Mucosa of stomach (tissue), 1 donor: ENCODE results near the gene LFNG.
A peak's percentile ranks its signal among the peaks of the same experiment; 100 is the strongest.
"Not testable (repeated sequence)": the region's sequence is repeated elsewhere in the genome, so short reads cannot be mapped to it uniquely, and the experiment has no call there.

ENCODE experiments used
- H3K27me3 ChIP-seq: one replicate; pipeline ENCODE4 v1.7.0; 2013; ENCODE audit warnings: mild to moderate bottlenecking, low read length; ENCODE audit not compliant: control insufficient read depth, insufficient read depth
- H3K36me3 ChIP-seq: one replicate; pipeline ENCODE4 v1.7.0; 2013; ENCODE audit warnings: low read length; ENCODE audit not compliant: control insufficient read depth, insufficient read depth
- H3K4me1 ChIP-seq: one replicate; pipeline ENCODE4 v1.7.0; 2013; ENCODE audit warnings: mild to moderate bottlenecking, low read length; ENCODE audit not compliant: control insufficient read depth, insufficient read depth
- H3K4me3 ChIP-seq: one replicate; pipeline ENCODE4 v1.7.0; 2013; ENCODE audit warnings: low read length
- H3K9ac ChIP-seq: one replicate; pipeline ENCODE4 v1.7.0; 2013; ENCODE audit warnings: mild to moderate bottlenecking, low read length, moderate library complexity
- H3K9me3 ChIP-seq: one replicate; pipeline ENCODE4 v1.7.0; 2013; ENCODE audit warnings: mild to moderate bottlenecking, low read length, moderate library complexity; ENCODE audit not compliant: control insufficient read depth
- donor health status: Pancreatic carcinoma.

Gene LFNG

DNA sequence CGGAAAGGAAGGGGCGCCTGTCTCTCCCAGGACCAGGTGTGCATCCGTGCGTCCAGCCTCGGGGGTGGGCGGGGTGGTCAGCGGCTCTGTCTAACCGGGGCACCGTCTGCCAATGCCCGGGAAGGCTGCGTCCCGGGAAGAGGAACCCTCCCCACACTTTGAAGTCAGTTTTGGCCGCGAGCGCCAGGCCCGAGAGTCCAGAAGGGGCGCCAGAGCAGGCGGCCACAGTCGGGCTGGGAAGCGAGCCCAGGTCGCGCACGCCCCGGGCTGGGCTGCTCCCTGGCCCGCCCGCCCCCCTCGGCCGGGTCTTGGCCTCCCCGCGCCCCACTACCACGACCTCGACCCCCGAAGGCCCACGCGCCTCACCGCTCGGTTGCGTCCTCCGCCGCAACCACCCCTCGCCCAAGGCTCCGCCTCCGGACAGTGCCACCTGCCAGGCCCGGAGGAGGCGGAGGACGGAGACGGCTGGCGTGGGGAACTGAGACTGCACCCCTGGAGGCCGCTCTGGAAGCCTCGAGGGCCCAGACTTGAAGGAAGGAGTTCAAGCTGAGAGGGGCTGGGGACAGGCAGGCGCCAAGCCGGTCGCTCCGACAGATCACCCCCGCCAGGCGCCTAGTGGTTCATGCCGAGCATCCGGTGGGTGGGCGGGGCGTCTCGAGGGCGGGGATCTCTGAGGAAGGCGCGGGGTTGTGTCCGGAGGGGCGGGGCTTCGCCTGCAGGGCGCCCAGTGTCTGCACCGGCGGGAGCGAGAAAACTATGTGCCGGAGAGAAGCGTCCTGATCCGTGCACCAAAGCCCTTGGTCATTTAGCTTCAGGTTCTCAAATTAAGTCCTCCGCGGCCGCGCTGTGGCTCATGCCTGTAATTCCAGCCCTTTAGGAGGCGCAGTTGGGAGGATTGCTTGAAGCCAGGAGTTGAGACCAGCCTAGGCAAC is 35.8 kb downstream of the LFNG start, which contains the start of gene BRAT1:
Gene BRAT1 (minus strand): TSS at position 404 of the 932 bp plus-strand sequence. CDS start 1,093 bp downstream, outside the sequence.
- Histone ChIP-seq H3K9me3 (no peaks in the 10 kb centered on the region), H3K27me3 (no peaks in the 10 kb centered on the region), H3K4me3 (peak within 1 kb of the TSS; percentile 63), H3K36me3 (no peaks in the 10 kb centered on the region), H3K9ac (peak within 1 kb of the TSS; percentile 84), H3K4me1 (peaks cover 27% of the 10 kb centered on the region)

GRCh38 chr7:2558629-2559282 is 39.2 kb downstream of the LFNG start, which contains the start of gene IQCE:
Gene IQCE (plus strand): TSS chr7:2558979. CDS start chr7:2559182, 203 bp downstream.
- Histone ChIP-seq H3K9ac (peak within 1 kb of the TSS; percentile 73), H3K36me3 (no peaks in the 10 kb centered on the region), H3K9me3 (no peaks in the 10 kb centered on the region), H3K27me3 (no peaks in the 10 kb centered on the region), H3K4me1 (peaks cover 27% of the 10 kb centered on the region), H3K4me3 (peak within 1 kb of the TSS; percentile 56)

DNA sequence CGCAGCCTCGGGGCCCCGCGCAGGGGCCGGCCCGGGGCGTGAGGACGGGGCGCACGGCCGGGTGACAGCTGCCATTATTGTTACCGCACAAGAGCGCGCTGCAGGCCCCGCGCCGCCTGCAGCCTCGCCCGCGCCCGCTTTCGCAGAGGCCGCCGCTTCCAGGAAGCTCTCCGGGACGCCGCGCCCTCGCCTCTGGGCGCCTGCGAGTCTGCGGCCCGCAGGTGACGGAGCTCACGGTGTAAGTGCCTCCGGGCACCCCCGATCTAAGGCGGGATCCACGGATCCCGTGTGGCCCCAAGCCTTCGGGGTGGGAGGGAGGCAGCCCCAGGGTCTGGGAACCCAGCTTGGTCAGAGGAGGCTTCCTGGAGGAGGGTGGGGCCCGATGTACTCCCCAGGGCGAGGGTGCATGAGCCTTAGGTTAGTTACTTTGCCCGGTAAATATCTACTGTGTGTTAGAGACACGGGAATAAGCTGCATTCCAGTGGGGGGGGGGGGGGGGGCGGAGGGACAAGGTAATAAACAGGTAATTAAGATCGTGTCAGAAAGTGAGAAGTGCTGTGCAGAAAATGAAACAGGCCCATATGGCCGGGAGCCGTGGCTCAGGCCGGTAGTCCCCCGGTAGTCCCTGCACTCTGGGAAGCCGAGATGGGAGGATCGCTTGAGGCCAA is 39.8 kb downstream of the LFNG start:
- Histone ChIP-seq H3K9ac (peak overlapping the region; percentile 73), H3K36me3 (no peaks in the 10 kb centered on the region), H3K27me3 (no peaks in the 10 kb centered on the region), H3K4me1 (peaks cover 20% of the 10 kb centered on the region), H3K9me3 (no peaks in the 10 kb centered on the region), H3K4me3 (peak overlapping the region; percentile 56)

- not testable (repeated sequence) for H3K9me3 ChIP-seq, H3K27me3 ChIP-seq, H3K9ac ChIP-seq, H3K4me3 ChIP-seq, H3K36me3 ChIP-seq
- H3K4me1 ChIP-seq = peaks cover 16% of the 10 kb centered on the region
Observed at GRCh38 chr7:2563955-2564354, 44.4 kb downstream of the LFNG start.

DNA sequence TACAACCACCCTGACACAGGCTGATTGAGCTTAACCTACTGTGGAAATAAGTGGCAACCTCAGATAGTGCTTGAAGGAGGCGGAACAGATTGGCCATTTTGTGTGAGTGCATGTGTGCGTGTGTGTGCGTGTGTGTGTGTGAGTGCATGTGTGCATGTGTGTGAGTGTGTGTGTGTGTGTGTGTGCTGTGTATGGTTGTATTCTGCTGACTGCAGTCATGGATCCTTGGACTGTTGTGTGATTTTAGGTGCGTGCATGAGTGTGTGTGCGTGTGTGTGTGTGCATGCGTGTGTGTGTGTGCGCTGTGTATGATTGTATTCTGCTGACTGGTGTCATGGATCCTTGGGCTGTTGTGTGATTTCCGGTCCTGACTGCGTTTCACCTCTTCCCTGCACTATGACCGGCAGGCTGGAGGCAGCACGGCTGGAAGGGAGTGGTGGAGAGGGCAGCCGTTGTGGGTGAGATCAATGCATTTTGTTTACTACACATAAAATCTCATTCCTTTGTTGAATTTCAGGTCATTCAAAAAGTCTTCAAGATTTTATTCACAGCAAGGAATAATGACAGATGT is 45.5 kb downstream of the LFNG start:
- Histone ChIP-seq H3K27me3 (no peaks in the 10 kb centered on the region), H3K4me3 (no peak overlapping the region), H3K9ac (no peak overlapping the region), H3K4me1 (peaks cover 22% of the 10 kb centered on the region), H3K9me3 (no peaks in the 10 kb centered on the region), H3K36me3 (no peaks in the 10 kb centered on the region)

DNA sequence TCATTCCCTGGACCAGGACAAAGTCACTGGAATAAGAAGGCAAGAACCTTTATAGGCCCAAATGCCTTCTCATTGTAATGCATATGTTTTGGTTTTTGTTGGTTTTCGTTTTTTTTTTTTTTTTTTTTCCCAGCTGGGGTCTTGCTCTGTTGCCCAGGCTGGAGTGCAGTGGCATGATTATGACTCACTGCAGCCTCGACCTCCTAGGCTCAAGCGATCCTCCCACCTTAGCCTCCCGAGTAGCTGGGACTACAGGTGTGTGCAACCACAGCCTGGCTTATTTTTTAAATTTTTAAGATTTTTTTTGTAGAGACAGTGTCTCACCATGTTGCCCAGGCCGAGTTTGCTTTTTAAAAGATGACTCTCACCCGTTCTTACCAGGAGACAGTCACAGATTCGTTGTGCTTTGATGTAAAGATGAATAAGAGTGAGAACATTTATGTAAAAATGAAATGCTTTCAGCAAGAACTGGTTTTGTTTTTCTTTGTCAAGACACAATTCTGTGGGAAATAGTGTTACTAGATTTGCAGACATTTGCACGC is 46.8 kb downstream of the LFNG start:
- H3K36me3 ChIP-seq = no peaks in the 10 kb centered on the region
- no peak overlapping the region for H3K9ac ChIP-seq
- no peaks in the 10 kb centered on the region for H3K9me3 ChIP-seq
- H3K27me3 ChIP-seq = no peaks in the 10 kb centered on the region
- no peak overlapping the region for H3K4me3 ChIP-seq
- H3K4me1 ChIP-seq = peaks cover 27% of the 10 kb centered on the region

- Histone ChIP-seq H3K9me3 (no peaks in the 10 kb centered on the region), H3K4me3 (no peak overlapping the region), H3K4me1 (peaks cover 31% of the 10 kb centered on the region), H3K9ac (no peak overlapping the region), H3K27me3 (no peaks in the 10 kb centered on the region), H3K36me3 (no peaks in the 10 kb centered on the region)
Observed at GRCh38 chr7:2566890-2567678, 47.5 kb downstream of the LFNG start.

DNA sequence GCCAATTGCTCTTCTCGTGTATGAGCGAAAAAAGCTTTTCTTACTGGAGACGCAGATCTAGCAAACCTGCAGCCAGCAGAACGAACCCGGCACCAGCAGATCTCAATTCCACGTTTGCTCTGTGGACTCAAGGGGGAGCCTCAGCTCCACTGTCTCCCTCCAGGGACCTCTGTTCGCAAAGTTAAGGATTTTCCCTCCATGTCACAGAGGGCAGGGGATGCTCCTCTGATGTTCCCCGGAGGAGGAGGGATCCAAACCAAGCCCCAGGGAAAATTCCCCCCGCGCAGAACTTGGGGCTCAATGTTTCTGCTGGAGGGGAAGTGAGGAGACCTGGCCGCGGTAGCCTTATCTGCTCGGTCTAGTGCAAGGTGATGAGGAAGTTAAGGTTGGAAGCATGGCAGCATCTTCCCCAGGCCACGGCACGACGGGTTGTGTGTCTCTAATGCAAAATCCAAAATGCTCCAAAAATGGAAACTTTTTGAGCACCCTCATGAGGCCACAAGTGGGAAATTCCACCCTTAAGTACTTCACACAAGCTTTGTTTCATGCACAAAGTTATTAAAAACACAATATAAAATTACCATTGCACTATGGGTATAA is 48.2 kb downstream of the LFNG start:
- Histone ChIP-seq H3K9me3 (no peaks in the 10 kb centered on the region), H3K4me1 (peaks cover 38% of the 10 kb centered on the region), H3K27me3 (no peaks in the 10 kb centered on the region), H3K9ac (no peak overlapping the region), H3K4me3 (no peak overlapping the region), H3K36me3 (no peaks in the 10 kb centered on the region)

- no peaks in the 10 kb centered on the region for H3K36me3 ChIP-seq
- H3K4me3 ChIP-seq = no peak overlapping the region
- no peaks in the 10 kb centered on the region for H3K9me3 ChIP-seq
- H3K27me3 ChIP-seq = no peaks in the 10 kb centered on the region
- no peak overlapping the region for H3K9ac ChIP-seq
- peaks cover 41% of the 10 kb centered on the region for H3K4me1 ChIP-seq
Observed at GRCh38 chr7:2568521-2569223, 49.1 kb downstream of the LFNG start.

GRCh38 chr7:2569421-2569820 is 49.8 kb downstream of the LFNG start:
- H3K9me3 ChIP-seq = no peaks in the 10 kb centered on the region
- H3K9ac ChIP-seq = no peak overlapping the region
- no peaks in the 10 kb centered on the region for H3K27me3 ChIP-seq
- H3K4me1 ChIP-seq = peaks cover 41% of the 10 kb centered on the region
- no peak overlapping the region for H3K4me3 ChIP-seq
- H3K36me3 ChIP-seq = peaks cover 4% of the 10 kb centered on the region
